Keratinocyte (primary cell): ENCODE measurements around the gene REPS1.

ENCODE experiments used
- EZH2 ChIP-seq: IDR thresholded peaks from one replicate; pipeline ENCODE4 v1.6.1; 2012; ENCODE audit warnings: inconsistent platforms, mild to moderate bottlenecking, low read length, moderate library complexity
- TF ChIP-seq, protein P1 (sequence below), 3 experiments: IDR thresholded peaks in 1 of 3; conservative IDR thresholded peaks in 1 of 3; optimal IDR thresholded peaks in 1 of 3; 2 replicates in 2 of 3; 3 replicates in 1 of 3; pipeline versions ENCODE3 to v1.5.1; 2011; ENCODE audit warnings: low read length in 3 of 3, mild to moderate bottlenecking in 3 of 3, moderate library complexity in 2 of 3, control low read depth in 1 of 3, inconsistent platforms in 1 of 3; ENCODE audit not compliant: insufficient read depth in 2 of 3; ENCODE audit errors: extremely low read depth in 1 of 3

DNA sequence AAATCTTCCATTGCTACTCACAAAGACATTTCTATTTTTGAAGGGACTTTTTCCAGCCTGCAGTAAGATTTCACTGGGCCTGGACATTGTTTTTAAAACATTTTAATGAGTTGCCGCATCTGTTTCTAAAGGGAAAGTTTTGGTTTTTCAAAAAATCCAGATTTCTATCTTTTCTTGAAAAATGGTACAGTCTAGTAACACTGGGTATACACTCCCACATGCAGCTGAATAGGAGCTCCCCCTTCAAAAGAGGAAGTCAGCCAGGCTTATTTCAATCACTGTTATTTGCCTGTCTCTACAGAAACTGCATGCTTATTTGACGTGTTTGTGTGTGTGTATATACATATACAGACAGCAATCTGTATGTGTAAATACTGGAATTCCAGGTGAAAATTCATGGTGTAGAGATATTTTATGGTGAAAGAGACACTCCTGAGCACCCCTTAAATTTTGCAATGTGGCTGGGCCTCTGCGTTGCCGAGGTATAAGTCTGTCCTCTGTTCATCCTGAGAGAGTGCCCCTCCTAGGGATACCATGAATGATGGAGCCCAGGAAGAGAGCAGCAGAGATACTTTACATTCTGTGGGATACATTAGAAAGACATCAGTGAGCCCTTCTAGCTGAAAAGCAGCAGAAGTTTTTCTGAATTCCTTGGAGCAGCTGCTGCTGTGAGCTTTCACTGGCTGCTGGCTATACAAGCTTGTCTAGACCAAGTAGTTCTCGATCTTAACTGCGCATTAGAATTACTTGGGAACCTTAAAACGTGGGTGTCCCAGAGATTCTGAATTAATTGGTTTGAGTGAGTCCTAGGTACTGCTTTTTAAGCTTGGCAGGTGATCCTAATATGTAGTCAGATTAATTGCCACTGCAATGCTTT is 28.5 kb upstream of the REPS1 start:
- TF ChIP-seq, protein P1, sequence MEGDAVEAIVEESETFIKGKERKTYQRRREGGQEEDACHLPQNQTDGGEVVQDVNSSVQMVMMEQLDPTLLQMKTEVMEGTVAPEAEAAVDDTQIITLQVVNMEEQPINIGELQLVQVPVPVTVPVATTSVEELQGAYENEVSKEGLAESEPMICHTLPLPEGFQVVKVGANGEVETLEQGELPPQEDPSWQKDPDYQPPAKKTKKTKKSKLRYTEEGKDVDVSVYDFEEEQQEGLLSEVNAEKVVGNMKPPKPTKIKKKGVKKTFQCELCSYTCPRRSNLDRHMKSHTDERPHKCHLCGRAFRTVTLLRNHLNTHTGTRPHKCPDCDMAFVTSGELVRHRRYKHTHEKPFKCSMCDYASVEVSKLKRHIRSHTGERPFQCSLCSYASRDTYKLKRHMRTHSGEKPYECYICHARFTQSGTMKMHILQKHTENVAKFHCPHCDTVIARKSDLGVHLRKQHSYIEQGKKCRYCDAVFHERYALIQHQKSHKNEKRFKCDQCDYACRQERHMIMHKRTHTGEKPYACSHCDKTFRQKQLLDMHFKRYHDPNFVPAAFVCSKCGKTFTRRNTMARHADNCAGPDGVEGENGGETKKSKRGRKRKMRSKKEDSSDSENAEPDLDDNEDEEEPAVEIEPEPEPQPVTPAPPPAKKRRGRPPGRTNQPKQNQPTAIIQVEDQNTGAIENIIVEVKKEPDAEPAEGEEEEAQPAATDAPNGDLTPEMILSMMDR (optimal IDR thresholded peaks at IDR 0.05 in 1 of 3, IDR thresholded peaks at IDR 0.05 in 1 of 3, conservative IDR thresholded peaks at IDR 0.05 in 1 of 3; ENCODE audit: extremely low read depth in 1 of 3, insufficient read depth in 2 of 3, low read length in 3 of 3), result no peak
- TF ChIP-seq EZH2, result no peak
